GM06990 (cell line): Measurements from ENCODE around the gene ZDHHC6.
"Not testable (repeated sequence)": the region's sequence is repeated elsewhere in the genome, so short reads cannot be mapped to it uniquely, and the experiment has no call there.

ENCODE experiments used
- DNase-seq: peaks from one replicate; pipeline ENCODE4 v3.0.0-alpha.2; 2011; ENCODE audit not compliant: insufficient read length; ENCODE audit errors: extremely low read depth
- H3K27me3 ChIP-seq: replicated peaks from 2 replicates; pipeline ENCODE4 v1.6.0; 2011; ENCODE audit warnings: low read length; ENCODE audit not compliant: control insufficient read depth, insufficient read depth
- H3K36me3 ChIP-seq: 2 replicates; pipeline ENCODE4 v1.5.1; 2011; ENCODE audit warnings: low read length; ENCODE audit not compliant: control insufficient read depth, insufficient read depth
- H3K4me3 ChIP-seq: replicated peaks from 2 replicates; pipeline ENCODE4 v1.5.1; 2011; ENCODE audit warnings: low read depth, mild to moderate bottlenecking, control low read depth, low read length
- TF ChIP-seq, protein P1 (sequence below): IDR thresholded peaks from 2 replicates; pipeline ENCODE4 v1.5.1; 2011; ENCODE audit warnings: low read length, control low read depth, mild to moderate bottlenecking, inconsistent platforms; ENCODE audit not compliant: insufficient read depth, poor library complexity, severe bottlenecking

Gene ZDHHC6

GRCh38 chr10:112465299-112465883 is 18.7 kb upstream of the ZDHHC6 start:
- no peak for DNase-seq
- H3K4me3 ChIP-seq, result no peak overlapping the region
- peaks cover 2% of the 10 kb centered on the region for H3K36me3 ChIP-seq
- no peaks in the 10 kb centered on the region for H3K27me3 ChIP-seq
- TF ChIP-seq, protein P1, sequence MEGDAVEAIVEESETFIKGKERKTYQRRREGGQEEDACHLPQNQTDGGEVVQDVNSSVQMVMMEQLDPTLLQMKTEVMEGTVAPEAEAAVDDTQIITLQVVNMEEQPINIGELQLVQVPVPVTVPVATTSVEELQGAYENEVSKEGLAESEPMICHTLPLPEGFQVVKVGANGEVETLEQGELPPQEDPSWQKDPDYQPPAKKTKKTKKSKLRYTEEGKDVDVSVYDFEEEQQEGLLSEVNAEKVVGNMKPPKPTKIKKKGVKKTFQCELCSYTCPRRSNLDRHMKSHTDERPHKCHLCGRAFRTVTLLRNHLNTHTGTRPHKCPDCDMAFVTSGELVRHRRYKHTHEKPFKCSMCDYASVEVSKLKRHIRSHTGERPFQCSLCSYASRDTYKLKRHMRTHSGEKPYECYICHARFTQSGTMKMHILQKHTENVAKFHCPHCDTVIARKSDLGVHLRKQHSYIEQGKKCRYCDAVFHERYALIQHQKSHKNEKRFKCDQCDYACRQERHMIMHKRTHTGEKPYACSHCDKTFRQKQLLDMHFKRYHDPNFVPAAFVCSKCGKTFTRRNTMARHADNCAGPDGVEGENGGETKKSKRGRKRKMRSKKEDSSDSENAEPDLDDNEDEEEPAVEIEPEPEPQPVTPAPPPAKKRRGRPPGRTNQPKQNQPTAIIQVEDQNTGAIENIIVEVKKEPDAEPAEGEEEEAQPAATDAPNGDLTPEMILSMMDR, result no peak

DNA sequence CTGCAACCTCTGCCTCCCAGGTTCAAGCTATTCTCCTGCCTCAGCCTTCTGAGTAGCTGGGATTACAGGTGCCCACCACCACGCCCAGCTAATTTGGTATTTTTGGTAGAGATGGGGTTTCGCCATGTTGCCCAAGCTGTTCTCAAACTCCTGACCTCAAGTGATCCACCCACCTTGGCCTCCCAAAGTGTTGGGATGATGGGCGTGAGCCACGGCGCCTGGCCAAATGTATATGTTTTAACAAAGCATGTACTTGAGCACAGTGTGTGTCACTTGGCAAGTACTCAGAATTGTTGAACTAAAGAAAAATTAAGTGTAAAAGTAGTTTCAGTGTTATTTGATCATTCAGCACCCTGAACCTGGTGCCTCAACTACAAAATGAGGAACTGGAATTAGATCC is 17.4 kb upstream of the ZDHHC6 start:
- H3K4me3 ChIP-seq, H3K36me3 ChIP-seq, DNase-seq, H3K27me3 ChIP-seq: not testable (repeated sequence)

GRCh38 chr10:112461029-112461887 is 14.5 kb upstream of the ZDHHC6 start:
- Histone ChIP-seq H3K27me3 (no peaks in the 10 kb centered on the region), H3K4me3 (no peak overlapping the region), H3K36me3 (peaks cover 2% of the 10 kb centered on the region)
- TF ChIP-seq, protein P1, result no peak
- DNase-seq, result no peak

- H3K4me3 ChIP-seq, result no peak overlapping the region
- H3K27me3 ChIP-seq, result no peaks in the 10 kb centered on the region
- no peak for DNase-seq
- TF ChIP-seq, protein P1, result no peak
- H3K36me3 ChIP-seq, result peaks cover 2% of the 10 kb centered on the region
Observed at GRCh38 chr10:112460366-112460765, 13.7 kb upstream of the ZDHHC6 start.

DNA sequence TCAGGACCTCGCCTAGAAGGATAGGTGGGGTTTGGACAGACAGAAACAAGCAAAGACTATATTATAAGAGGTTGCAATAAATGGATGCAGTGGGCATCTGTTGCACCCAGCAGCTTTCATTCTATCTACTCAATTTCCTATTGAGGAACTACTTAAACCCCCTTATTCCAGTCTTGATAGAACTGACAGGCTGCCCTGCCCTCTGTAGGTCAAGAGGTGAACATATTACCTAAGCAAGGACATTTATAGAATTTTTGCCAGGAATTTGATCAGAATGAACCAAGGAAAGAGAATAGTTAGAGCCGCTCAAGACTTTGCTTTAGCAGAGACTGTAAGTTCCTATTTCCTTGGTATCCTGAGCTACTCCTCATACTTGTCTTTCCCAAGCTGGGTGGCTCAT is 9.8 kb upstream of the ZDHHC6 start:
- Histone ChIP-seq H3K36me3 (no peaks in the 10 kb centered on the region), H3K4me3 (no peak overlapping the region), H3K27me3 (no peaks in the 10 kb centered on the region)
- DNase-seq, result no peak
- TF ChIP-seq, protein P1, result peak; percentile 44

GRCh38 chr10:112454910-112455779 is 8.4 kb upstream of the ZDHHC6 start:
- DNase-seq, result no peak

More at GRCh38 chr10:112454910-112455779, 8.4 kb upstream of the ZDHHC6 start:
- no peaks in the 10 kb centered on the region for H3K36me3 ChIP-seq
- H3K4me3 ChIP-seq, result no peak overlapping the region
- TF ChIP-seq, protein P1, result no peak
- H3K27me3 ChIP-seq, result no peaks in the 10 kb centered on the region
